Keratinocyte (primary cell): ENCODE measurements around the gene ZNF132.

Experiments used
- CTCF ChIP-seq, 3 experiments: IDR thresholded peaks in 1 of 3; conservative IDR thresholded peaks in 1 of 3; optimal IDR thresholded peaks in 1 of 3; 2 replicates in 2 of 3; 3 replicates in 1 of 3; pipeline versions ENCODE3 to v1.5.1; 2011; ENCODE audit warnings: low read length in 3 of 3, mild to moderate bottlenecking in 3 of 3, moderate library complexity in 2 of 3, control low read depth in 1 of 3, inconsistent platforms in 1 of 3; ENCODE audit not compliant: insufficient read depth in 2 of 3; ENCODE audit errors: extremely low read depth in 1 of 3
- EZH2 ChIP-seq: IDR thresholded peaks from one replicate; pipeline ENCODE4 v1.6.1; 2012; ENCODE audit warnings: inconsistent platforms, mild to moderate bottlenecking, low read length, moderate library complexity

- no peak for TF ChIP-seq EZH2
- TF ChIP-seq CTCF (optimal IDR thresholded peaks at IDR 0.05 in 1 of 3, IDR thresholded peaks at IDR 0.05 in 1 of 3, conservative IDR thresholded peaks at IDR 0.05 in 1 of 3; ENCODE audit: extremely low read depth in 1 of 3, insufficient read depth in 2 of 3, low read length in 3 of 3) = no peak
These were observed 11.3 kb downstream of the ZNF132 start for GRCh38 chr19:58428617-58429016.
